ENCODE measurements around the gene JAG2.

The JAG2 gene

GRCh38 chr14:105147671-105148603 lies 20.6 kb downstream of the JAG2 start:
- Histone ChIP-seq H2AFZ (ENCODE audit: low read length) (no peak overlapping the region), H4K20me1 (ENCODE audit: insufficient read depth, low read length) (no peaks in the 10 kb centered on the region), H3F3A (ENCODE audit: insufficient read depth, low read length) (no peaks in the 10 kb centered on the region)

GRCh38 chr14:105146976-105147635 lies 21.5 kb downstream of the JAG2 start:
- Histone ChIP-seq H4K20me1 (ENCODE audit: insufficient read depth, low read length) (no peaks in the 10 kb centered on the region), H3K9me2 (ENCODE audit: low read depth, low read length) (no peaks in the 10 kb centered on the region), H3K27me3 (ENCODE audit: insufficient read depth, low read length) (peaks cover 4% of the 10 kb centered on the region; the same call in 1 of the 2 replicates), H2AFZ (ENCODE audit: low read length) (no peak overlapping the region), H3K36me3 (ENCODE audit: insufficient read depth, low read length) (no peaks in the 10 kb centered on the region), H3K9me3 (ENCODE audit: low read length) (no peaks in the 10 kb centered on the region), H3K9ac (ENCODE audit: low read length) (no peak overlapping the region), H3K4me1 (ENCODE audit: insufficient read depth, low read length, severe bottlenecking) (no peaks in the 10 kb centered on the region), H3K4me3 (ENCODE audit: low read depth, low read length, poor library complexity, severe bottlenecking) (no peak overlapping the region), H3F3A (ENCODE audit: insufficient read depth, low read length) (no peaks in the 10 kb centered on the region), H3K4me2 (ENCODE audit: low read length) (no peak overlapping the region), H3K79me2 (ENCODE audit: insufficient read depth, low read length) (no peaks in the 10 kb centered on the region), H3K27ac (ENCODE audit: low read depth, low read length, poor library complexity, severe bottlenecking) (no peak overlapping the region)
- no peak for TF ChIP-seq EZH2 (IDR thresholded peaks at IDR 0.05; ENCODE audit: borderline replicate concordance, low read length)
- TF ChIP-seq CTCF (IDR thresholded peaks at IDR 0.05; ENCODE audit: low read length) = no peak

More at GRCh38 chr14:105147671-105148603, 20.6 kb downstream of the JAG2 start:
- Histone ChIP-seq H3K36me3 (ENCODE audit: insufficient read depth, low read length) (no peaks in the 10 kb centered on the region), H3K27me3 (ENCODE audit: insufficient read depth, low read length) (peaks cover 4% of the 10 kb centered on the region; the same call in 1 of the 2 replicates), H3K4me2 (ENCODE audit: low read length) (no peak overlapping the region), H3K9me2 (ENCODE audit: low read depth, low read length) (no peaks in the 10 kb centered on the region), H3K4me3 (ENCODE audit: low read depth, low read length, poor library complexity, severe bottlenecking) (no peak overlapping the region), H3K9me3 (ENCODE audit: low read length) (no peaks in the 10 kb centered on the region), H3K9ac (ENCODE audit: low read length) (no peak overlapping the region), H3K27ac (ENCODE audit: low read depth, low read length, poor library complexity, severe bottlenecking) (no peak overlapping the region), H3K4me1 (ENCODE audit: insufficient read depth, low read length, severe bottlenecking) (no peaks in the 10 kb centered on the region), H3K79me2 (ENCODE audit: insufficient read depth, low read length) (no peaks in the 10 kb centered on the region)
- TF ChIP-seq CTCF (IDR thresholded peaks at IDR 0.05; ENCODE audit: low read length) (no peak), EZH2 (IDR thresholded peaks at IDR 0.05; ENCODE audit: borderline replicate concordance, low read length) (no peak)

GRCh38 chr14:105146181-105146975 lies 22.2 kb downstream of the JAG2 start:
- H3K36me3 ChIP-seq (ENCODE audit: insufficient read depth, low read length) = no peaks in the 10 kb centered on the region
- TF ChIP-seq EZH2 (IDR thresholded peaks at IDR 0.05; ENCODE audit: borderline replicate concordance, low read length) (no peak), CTCF (IDR thresholded peaks at IDR 0.05; ENCODE audit: low read length) (no peak)

More at GRCh38 chr14:105146181-105146975, 22.2 kb downstream of the JAG2 start:
- H3F3A ChIP-seq (ENCODE audit: insufficient read depth, low read length) = no peaks in the 10 kb centered on the region
- no peaks in the 10 kb centered on the region for H3K9me3 ChIP-seq (ENCODE audit: low read length)
- no peaks in the 10 kb centered on the region for H3K79me2 ChIP-seq (ENCODE audit: insufficient read depth, low read length)
- H3K9me2 ChIP-seq (ENCODE audit: low read depth, low read length) = no peaks in the 10 kb centered on the region
- H3K9ac ChIP-seq (ENCODE audit: low read length) = no peak overlapping the region
- no peaks in the 10 kb centered on the region for H3K4me1 ChIP-seq (ENCODE audit: insufficient read depth, low read length, severe bottlenecking)
- no peak overlapping the region for H3K4me3 ChIP-seq (ENCODE audit: low read depth, low read length, poor library complexity, severe bottlenecking)
- H4K20me1 ChIP-seq (ENCODE audit: insufficient read depth, low read length) = no peaks in the 10 kb centered on the region
- no peak overlapping the region for H2AFZ ChIP-seq (ENCODE audit: low read length)
- peaks cover 4% of the 10 kb centered on the region; the same call in 1 of the 2 replicates for H3K27me3 ChIP-seq (ENCODE audit: insufficient read depth, low read length)
- no peak overlapping the region for H3K4me2 ChIP-seq (ENCODE audit: low read length)
- H3K27ac ChIP-seq (ENCODE audit: low read depth, low read length, poor library complexity, severe bottlenecking) = no peak overlapping the region
